Stimulated activated CD8-positive, alpha-beta memory T cell treated with anti-CD3 and anti-CD28 coated beads, Interleukin-15, amount 100 ng/mL, for 1 hour (primary cell): ENCODE measurements around the gene MVK.

ENCODE experiments used
- DNase-seq: peaks from one replicate; pipeline ENCODE4 v3.0.0-alpha.2; 2020; ENCODE audit warnings: low read depth

Gene MVK

DNA sequence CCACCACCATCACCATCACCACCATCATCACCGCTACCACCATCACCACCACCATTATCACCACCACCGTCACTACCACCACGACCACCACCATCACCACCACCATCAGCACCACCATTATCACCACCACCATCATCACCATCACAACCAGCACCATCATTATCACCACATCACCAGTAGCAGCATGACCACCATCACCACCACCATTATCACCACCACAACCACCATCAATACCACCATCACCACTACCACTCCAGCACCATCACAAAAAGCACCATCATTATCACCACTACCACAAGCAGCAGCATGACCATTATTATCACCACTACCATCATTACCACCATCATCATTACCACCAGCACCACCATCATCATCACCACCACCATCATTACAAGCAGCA lies 62.1 kb downstream of the MVK start:
- no peak for DNase-seq

DNA sequence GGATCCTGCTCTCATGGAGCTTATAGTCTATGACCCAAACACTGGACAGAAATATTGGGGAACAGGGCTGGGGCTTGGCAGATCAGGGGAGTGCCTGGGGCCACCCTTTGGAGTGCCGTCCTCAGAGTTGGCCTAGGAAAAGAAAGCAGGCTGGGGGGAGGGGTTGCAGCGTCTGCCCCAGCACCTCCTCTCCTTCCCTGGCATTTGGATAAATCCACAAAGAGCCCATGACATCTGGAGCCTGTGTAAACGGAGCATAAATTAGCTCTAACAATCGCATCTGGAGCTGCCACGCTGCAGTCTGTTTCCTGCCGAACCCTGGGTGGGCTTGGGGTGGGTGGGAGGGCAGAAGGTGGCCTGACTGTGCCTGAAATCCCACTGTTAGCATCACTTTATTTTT lies 63.8 kb downstream of the MVK start:
- no peak for DNase-seq

DNA sequence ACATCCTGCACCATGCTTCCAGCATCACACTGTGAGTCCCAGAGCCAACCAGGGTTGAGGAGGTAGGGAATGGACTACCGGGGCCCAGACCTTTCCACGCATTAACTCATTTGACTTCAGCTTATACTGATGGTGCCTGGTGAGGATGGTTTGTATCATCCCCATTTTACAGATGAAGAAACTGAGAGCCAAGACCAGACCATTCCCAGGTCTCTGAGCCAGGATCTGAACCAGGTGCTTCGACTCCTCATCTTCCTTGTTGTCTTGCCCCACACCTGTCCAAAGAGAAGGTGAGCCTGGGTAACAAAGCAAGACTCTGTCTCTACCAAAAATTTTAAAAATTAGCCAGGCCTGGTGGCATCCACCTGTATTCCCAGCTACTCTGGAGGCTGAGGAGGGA lies 64.4 kb downstream of the MVK start:
- DNase-seq, result no peak

DNA sequence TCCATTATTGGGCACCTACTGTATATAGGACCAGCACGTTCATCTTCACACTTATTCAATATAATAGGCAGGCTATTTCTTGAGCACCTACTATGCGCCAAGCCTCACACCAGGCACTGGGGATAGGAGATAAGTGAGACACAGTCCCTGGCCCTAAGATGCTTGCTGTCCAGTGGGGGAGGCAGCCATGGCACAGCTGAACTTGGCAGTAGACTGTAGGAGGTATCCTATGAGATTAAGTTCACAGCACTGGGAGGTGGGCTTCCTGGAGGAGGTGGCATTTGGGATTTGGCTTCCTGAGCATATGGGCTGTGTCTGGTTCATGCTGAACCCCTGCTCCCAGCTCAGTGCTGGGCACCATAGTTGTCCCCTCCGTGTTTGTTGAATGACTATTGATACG lies 65.1 kb downstream of the MVK start:
- DNase-seq, result no peak

DNA sequence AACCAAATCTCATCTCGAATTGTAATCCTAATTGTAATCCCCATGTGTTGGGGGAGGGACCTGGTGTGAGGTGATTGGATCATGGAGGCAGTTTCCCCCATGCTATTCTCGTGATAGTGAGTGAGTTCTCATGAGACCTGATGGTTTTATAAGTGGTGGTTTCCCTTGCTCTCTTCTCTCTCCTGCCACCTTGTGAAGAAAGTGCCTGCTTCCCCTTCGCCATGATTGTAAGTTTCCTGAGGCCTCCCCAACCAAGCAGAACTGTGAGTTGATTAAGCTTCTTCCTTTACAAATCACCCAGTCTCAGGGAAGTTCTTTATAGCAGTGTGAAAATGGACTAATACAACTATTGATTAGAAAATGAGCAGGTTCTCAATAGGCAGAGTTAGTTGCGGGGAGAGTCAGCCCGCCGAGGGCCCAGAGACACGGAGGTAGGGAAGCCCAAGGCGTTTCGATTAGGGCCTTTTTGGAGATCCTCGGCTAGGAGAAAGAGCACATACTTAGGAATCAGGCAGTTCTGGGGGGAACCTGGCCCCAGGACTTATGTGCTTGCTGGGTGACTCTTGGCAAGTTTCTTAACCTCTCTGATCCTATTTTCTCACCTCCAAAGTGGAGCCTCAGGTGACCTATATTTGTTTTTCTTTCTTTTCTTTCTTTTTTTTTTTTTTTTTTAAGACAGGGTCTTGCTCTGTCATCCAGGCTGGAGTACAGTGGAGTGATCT lies 65.7 kb downstream of the MVK start:
- DNase-seq, result no peak

DNA sequence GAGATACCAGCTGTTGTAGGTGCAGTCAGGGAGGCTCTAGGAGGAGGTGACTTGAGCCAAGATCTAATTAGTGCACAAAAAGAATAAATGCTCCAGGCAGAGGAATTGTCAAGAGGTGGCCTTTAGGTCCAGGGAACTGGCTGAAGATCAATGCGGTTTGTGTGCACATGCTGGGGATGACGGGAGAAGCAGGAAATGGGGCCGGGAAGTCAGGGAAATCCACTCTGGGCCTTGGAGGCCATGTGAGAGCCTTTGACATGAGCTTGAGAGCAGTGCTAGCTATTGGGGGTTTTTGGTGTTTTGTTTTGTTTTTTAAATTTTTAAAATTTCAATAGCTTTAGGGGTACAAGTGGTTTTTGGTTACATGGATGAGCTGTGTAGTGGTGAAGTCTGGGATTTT lies 67.4 kb downstream of the MVK start:
- no peak for DNase-seq

DNA sequence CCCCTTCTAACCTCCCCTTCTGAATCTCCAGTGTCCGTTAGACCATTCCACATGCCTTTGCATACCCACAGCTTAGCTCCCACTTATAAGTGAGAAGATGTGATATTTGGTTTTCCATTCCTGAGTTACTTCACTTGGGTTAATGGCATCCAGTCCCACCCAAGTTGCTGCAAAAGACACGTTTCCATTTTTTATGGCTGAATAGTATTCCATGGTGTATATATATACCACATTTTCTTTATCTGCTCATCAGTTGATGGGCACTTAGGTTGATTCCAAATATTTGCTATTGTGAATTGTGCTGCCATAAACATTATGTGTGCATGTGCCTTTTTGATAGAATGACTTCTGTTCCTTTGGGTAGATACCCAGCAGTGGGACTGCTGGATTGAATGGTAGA lies 67.8 kb downstream of the MVK start:
- no peak for DNase-seq

DNA sequence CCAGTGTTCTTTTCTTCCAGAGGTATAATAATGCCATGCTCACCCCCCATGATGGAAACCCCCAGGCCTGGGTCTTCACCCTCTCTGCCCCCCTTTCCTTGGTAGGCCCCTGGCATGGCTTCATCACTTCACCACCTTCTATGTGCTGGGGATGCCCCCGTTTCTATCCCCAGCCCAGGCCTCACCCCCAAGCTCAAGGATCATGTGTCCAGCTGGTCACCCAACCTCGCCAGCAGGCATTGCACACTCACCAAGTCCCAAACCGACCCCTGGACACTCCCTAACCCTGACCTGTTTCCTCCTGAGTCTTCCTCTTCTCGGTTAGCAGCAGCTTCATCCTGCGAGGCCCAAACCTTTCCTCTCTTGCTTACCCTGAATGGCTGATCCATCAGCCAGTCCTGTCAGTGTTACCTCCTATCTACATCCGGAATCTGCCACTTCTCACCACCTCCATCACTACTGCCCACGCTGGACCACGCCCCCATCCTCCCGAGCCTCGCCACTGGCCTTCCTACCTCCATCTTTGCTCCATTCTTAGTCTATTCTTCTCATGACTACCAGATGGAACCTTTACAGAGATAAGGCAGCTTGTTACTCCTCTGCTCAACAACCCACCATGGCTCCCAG lies 69.0 kb downstream of the MVK start:
- no peak for DNase-seq

DNA sequence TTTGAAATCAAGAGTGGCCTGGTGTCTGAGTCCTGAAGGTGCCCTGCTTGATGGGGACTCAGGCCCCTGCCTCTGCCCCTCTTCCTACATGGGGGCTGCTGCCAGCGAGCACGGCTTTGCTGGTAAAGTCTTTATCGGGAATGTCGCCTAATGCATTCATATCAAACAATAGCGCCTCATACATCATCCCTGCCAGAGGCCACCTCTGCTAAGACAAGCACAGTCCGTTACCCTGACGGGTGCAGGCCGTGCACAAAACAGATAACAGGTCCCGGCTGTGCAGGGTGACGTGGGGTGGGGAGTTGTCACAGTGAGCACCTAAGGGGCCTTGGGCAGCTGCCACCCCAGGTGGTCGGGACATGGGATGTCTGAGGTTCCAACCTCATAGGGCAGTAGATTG lies 71.6 kb downstream of the MVK start:
- no peak for DNase-seq

DNA sequence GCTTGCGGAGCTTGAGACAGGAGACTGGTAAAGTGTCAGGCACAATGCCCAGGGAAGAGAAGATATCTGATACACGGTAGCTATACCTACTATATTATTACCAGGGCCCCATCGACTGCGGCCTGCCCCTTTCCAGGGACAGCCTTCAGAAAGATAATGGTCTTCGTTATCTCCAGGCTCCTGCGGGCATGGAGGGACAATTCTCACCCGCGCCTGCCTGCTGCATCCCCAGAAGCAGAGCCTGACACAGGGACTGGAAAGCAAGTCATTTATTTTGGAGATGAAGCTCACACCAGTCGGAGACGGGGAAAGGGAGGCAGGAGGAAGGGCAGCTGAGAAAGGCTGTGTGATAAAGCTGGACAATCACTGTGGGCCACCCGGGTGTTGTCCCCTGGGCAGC lies 72.1 kb downstream of the MVK start:
- DNase-seq, result no peak
